Measurements from ENCODE around the gene PTPN21. TPM values are rescaled to one million over a fixed set of nuclear protein-coding genes. Genes with fewer than 3 reads are reported as not detected.
"Not testable (repeated sequence)": the region's sequence is repeated elsewhere in the genome, so short reads cannot be mapped to it uniquely, and the experiment has no call there.

Gene PTPN21
- total and polyA plus RNA-seq, 2 donors from 2014 or later: 5.3 to 23.2 TPM

DNA sequence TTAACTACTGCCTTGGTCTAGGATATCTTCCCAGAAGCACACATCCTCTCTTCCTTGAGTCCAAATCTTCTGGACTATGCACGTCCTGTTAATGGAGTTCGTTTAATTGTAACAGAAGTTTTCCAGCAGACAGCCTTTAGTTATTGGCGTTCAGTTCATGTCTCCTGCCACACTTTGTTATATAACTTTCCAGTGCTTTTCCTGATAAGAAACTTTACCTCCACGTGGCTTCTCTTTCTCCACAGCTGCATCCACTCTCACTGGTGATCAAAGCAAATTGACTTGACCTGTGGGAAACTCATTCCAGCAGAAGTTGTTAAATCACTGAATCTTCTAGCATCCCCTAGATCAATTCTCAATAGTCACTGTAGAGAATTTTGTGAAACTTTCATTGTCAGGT, 19.0 kb downstream of the PTPN21 start:
- no peak for DNase-seq
- TF ChIP-seq, protein P1, sequence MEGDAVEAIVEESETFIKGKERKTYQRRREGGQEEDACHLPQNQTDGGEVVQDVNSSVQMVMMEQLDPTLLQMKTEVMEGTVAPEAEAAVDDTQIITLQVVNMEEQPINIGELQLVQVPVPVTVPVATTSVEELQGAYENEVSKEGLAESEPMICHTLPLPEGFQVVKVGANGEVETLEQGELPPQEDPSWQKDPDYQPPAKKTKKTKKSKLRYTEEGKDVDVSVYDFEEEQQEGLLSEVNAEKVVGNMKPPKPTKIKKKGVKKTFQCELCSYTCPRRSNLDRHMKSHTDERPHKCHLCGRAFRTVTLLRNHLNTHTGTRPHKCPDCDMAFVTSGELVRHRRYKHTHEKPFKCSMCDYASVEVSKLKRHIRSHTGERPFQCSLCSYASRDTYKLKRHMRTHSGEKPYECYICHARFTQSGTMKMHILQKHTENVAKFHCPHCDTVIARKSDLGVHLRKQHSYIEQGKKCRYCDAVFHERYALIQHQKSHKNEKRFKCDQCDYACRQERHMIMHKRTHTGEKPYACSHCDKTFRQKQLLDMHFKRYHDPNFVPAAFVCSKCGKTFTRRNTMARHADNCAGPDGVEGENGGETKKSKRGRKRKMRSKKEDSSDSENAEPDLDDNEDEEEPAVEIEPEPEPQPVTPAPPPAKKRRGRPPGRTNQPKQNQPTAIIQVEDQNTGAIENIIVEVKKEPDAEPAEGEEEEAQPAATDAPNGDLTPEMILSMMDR (IDR thresholded peaks at IDR 0.05; ENCODE audit: borderline replicate concordance, extremely low read depth, insufficient read depth): no peak
- H3K4me3 ChIP-seq (ENCODE audit: low read length in 3 of 3): no peak overlapping the region
- peaks cover 0 to 7% (median 0%) of the 10 kb centered on the region in 3 donors for H3K36me3 ChIP-seq (ENCODE audit: control insufficient read depth in 2 of 3, insufficient read depth in 3 of 3, low read length in 3 of 3)
- H3K9ac ChIP-seq (ENCODE audit: low read length in 3 of 3): no peak overlapping the region
- H3K9me3 ChIP-seq (ENCODE audit: control insufficient read depth in 2 of 3, insufficient read depth in 1 of 3, low read length in 3 of 3): no peaks in the 10 kb centered on the region
- H3K27ac ChIP-seq (ENCODE audit: low read depth in 2 of 2, low read length in 2 of 2): no peak overlapping the region
- FAIRE-seq: no peak
- H3K4me1 ChIP-seq (ENCODE audit: control insufficient read depth in 2 of 3, insufficient read depth in 2 of 3, low read depth in 1 of 3, low read length in 3 of 3): peaks cover 0 to 17% (median 9%) of the 10 kb centered on the region in 3 donors
- intact Hi-C loops (cut with DNase I): no loop called here
- H3K27me3 ChIP-seq (ENCODE audit: control insufficient read depth, insufficient read depth, low read length): no peaks in the 10 kb centered on the region

DNA sequence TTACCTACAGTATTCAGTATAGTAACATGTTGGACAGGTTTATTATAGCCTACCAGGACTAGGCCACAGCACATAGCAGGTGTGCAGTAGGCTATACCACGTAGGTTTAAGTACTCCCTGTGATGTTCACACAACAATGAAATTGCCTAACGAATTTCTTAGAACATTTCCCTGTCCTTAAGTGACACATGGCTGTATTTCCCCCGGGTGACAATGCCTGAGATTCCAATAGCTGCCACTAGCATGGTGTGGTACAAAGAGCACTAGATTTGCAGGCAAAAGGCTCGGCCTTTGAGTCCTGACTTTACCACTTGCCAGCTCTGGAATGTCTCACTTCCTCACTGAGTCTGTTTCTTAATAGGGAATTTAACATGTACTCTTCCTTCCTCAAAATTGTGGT, 19.7 kb downstream of the PTPN21 start:
- Histone ChIP-seq H3K9me3 (ENCODE audit: control insufficient read depth in 2 of 3, insufficient read depth in 1 of 3, low read length in 3 of 3) (no peaks in the 10 kb centered on the region), H3K4me3 (ENCODE audit: low read length in 3 of 3) (no peak overlapping the region), H3K36me3 (ENCODE audit: control insufficient read depth in 2 of 3, insufficient read depth in 3 of 3, low read length in 3 of 3) (peaks cover 0 to 7% (median 0%) of the 10 kb centered on the region in 3 donors), H3K27me3 (ENCODE audit: control insufficient read depth, insufficient read depth, low read length) (no peaks in the 10 kb centered on the region), H3K4me1 (ENCODE audit: control insufficient read depth in 2 of 3, insufficient read depth in 2 of 3, low read depth in 1 of 3, low read length in 3 of 3) (peaks cover 0 to 17% (median 9%) of the 10 kb centered on the region in 3 donors), H3K27ac (ENCODE audit: low read depth in 2 of 2, low read length in 2 of 2) (peak overlapping the region in 1 of 2 donors; percentile 13), H3K9ac (ENCODE audit: low read length in 3 of 3) (no peak overlapping the region)
- FAIRE-seq: no peak
- TF ChIP-seq, protein P1 (IDR thresholded peaks at IDR 0.05; ENCODE audit: borderline replicate concordance, extremely low read depth, insufficient read depth): no peak
- DNase-seq: peak in 1 of 5 donors; percentile 22
- intact Hi-C loops (cut with DNase I): no loop called here

DNA sequence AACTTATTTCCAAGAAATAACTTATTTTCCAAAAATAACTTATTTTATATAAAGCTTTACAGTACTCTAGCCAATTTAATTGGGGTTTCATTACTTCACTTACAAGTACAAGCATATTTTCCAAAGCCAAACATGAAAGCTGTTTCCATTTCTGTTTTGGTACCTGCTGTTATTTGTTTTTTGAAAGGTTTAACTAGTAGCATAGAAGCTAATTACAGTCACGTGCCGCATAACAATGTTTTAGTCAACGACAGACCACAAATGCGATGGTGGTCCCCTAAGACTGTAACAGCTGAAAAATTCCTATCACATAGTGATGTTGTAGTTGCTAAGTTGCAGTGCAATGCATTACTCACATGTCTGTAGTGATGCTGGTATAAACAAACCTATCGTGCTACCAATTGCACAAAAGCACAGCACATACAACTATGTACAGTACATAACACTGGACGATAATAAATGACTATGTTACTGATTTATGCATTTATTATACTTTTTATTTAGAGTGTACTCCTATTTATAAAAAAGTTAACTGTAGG, 21.7 kb downstream of the PTPN21 start:
- H3K4me1 ChIP-seq (ENCODE audit: control insufficient read depth in 2 of 3, insufficient read depth in 2 of 3, low read depth in 1 of 3, low read length in 3 of 3): peaks cover 0 to 17% (median 9%) of the 10 kb centered on the region in 3 donors
- DNase-seq (no peak), FAIRE-seq (no peak)
- H3K36me3 ChIP-seq (ENCODE audit: control insufficient read depth in 2 of 3, insufficient read depth in 3 of 3, low read length in 3 of 3): peaks cover 0 to 6% (median 3%) of the 10 kb centered on the region in 3 donors
- intact Hi-C loops (cut with DNase I): no loop called here
- H3K9ac ChIP-seq (ENCODE audit: low read length in 3 of 3): no peak overlapping the region
- no peak overlapping the region for H3K27ac ChIP-seq (ENCODE audit: low read depth in 2 of 2, low read length in 2 of 2)
- H3K9me3 ChIP-seq (ENCODE audit: control insufficient read depth in 2 of 3, insufficient read depth in 1 of 3, low read length in 3 of 3): no peaks in the 10 kb centered on the region
- TF ChIP-seq, protein P1 (IDR thresholded peaks at IDR 0.05; ENCODE audit: borderline replicate concordance, extremely low read depth, insufficient read depth): no peak
- H3K4me3 ChIP-seq (ENCODE audit: low read length in 3 of 3): no peak overlapping the region
- H3K27me3 ChIP-seq (ENCODE audit: control insufficient read depth, insufficient read depth, low read length): no peaks in the 10 kb centered on the region

DNA sequence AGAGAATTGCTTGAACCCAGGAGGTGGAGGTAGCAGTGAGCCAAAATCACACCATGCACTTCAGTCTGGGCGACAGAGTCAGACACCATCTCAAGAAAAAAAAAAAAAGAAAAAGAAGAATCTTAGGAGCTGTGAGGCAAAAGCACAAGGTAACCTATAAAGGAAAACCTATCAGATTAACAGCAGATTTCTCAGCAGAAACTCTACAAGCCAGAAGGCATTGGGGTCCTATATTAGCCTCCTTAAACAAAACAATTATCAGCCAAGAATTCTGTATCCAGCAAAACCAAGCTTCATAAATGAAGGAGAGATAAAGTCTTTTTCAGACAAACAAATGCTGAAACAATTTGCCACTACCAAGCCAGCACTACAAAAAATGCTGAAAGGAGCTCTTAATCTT, 24.9 kb downstream of the PTPN21 start:
- H3K9ac ChIP-seq (ENCODE audit: low read length in 3 of 3); FAIRE-seq; H3K36me3 ChIP-seq (ENCODE audit: control insufficient read depth in 2 of 3, insufficient read depth in 3 of 3, low read length in 3 of 3); DNase-seq; H3K4me3 ChIP-seq (ENCODE audit: low read length in 3 of 3); H3K9me3 ChIP-seq (ENCODE audit: control insufficient read depth in 2 of 3, insufficient read depth in 1 of 3, low read length in 3 of 3); H3K27ac ChIP-seq (ENCODE audit: low read depth in 2 of 2, low read length in 2 of 2); H3K27me3 ChIP-seq (ENCODE audit: control insufficient read depth, insufficient read depth, low read length); intact Hi-C loops (cut with DNase I); H3K4me1 ChIP-seq (ENCODE audit: control insufficient read depth in 2 of 3, insufficient read depth in 2 of 3, low read depth in 1 of 3, low read length in 3 of 3): not testable (repeated sequence)

Data from kidney (tissue), 14 donors.